ENCODE data around the gene PLCB4. TPM values are rescaled to one million over a fixed set of nuclear protein-coding genes. Genes with fewer than 3 reads are reported as not detected.

The PLCB4 gene
- total RNA-seq, 1 donor from 2014 or later = 19.9 TPM

DNA sequence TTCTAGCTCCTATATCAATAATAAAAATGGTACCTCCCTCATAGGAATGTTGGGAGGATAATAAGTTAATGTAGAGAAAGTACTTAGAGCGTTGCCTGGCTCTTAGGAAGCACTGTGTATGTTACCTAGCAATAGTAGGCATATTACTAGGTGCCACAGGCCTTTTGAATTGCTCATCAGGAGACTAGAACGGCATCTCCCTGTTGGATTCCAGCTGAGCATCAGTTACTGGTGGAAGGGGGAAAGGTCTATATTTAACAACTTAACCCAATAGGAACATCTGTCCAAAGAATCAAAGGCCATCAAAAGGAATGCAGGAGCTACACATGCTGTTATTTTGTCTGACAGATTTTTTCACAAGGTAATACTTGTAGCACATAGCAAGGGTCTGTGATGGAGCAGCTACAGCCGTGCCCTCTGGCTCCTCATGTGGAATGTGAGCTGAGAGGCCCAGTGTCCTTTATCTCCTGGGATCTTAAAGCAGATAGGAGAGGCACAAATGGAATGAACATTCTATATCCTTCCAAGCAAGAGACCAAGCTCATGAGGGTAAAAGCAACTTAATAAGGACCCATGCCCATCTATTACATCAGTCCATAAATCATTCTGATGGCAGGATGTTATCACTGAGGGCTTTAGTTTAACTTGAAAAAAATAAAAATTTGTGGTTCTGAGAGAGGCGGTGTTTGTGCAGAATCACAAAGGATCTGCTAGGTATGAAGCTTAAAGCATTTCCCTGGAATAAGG, 260.6 kb downstream of the PLCB4 start:
- DNase-seq (ENCODE audit: low read depth) = no peak
- TF ChIP-seq, protein P1, sequence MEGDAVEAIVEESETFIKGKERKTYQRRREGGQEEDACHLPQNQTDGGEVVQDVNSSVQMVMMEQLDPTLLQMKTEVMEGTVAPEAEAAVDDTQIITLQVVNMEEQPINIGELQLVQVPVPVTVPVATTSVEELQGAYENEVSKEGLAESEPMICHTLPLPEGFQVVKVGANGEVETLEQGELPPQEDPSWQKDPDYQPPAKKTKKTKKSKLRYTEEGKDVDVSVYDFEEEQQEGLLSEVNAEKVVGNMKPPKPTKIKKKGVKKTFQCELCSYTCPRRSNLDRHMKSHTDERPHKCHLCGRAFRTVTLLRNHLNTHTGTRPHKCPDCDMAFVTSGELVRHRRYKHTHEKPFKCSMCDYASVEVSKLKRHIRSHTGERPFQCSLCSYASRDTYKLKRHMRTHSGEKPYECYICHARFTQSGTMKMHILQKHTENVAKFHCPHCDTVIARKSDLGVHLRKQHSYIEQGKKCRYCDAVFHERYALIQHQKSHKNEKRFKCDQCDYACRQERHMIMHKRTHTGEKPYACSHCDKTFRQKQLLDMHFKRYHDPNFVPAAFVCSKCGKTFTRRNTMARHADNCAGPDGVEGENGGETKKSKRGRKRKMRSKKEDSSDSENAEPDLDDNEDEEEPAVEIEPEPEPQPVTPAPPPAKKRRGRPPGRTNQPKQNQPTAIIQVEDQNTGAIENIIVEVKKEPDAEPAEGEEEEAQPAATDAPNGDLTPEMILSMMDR (IDR thresholded peaks at IDR 0.05; ENCODE audit: insufficient read depth, low read length, poor library complexity, severe bottlenecking) = no peak
- no peaks in the 10 kb centered on the region for H3K27me3 ChIP-seq (ENCODE audit: control insufficient read depth, insufficient read depth, low read length)
- H3K4me3 ChIP-seq (ENCODE audit: low read depth, low read length) = no peak overlapping the region
- no peaks in the 10 kb centered on the region for H3K36me3 ChIP-seq (ENCODE audit: control insufficient read depth, insufficient read depth, low read length)

DNA sequence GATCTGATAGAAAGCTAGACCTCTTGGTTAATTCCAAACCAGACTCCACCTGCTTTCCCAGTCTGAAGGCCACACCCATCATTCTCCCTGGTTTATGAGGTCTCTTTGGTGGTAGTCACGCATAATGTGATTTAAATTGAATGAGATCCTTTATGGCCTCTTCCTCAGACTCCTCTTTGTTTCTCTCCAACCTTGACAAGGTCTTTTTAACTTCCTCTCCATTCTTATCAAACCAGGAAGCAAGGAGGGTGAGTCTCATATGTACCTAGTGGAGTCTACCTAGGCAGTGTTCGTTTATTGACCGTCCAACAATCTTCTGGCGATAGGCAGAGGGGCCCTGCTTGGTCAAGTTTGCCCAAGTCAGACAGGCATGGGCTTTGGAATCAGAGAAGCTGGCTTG, 261.3 kb downstream of the PLCB4 start:
- TF ChIP-seq, protein P1 (IDR thresholded peaks at IDR 0.05; ENCODE audit: insufficient read depth, low read length, poor library complexity, severe bottlenecking) = no peak
- no peaks in the 10 kb centered on the region for H3K27me3 ChIP-seq (ENCODE audit: control insufficient read depth, insufficient read depth, low read length)
- no peak for DNase-seq (ENCODE audit: low read depth)
- no peaks in the 10 kb centered on the region for H3K36me3 ChIP-seq (ENCODE audit: control insufficient read depth, insufficient read depth, low read length)
- no peak overlapping the region for H3K4me3 ChIP-seq (ENCODE audit: low read depth, low read length)

DNA sequence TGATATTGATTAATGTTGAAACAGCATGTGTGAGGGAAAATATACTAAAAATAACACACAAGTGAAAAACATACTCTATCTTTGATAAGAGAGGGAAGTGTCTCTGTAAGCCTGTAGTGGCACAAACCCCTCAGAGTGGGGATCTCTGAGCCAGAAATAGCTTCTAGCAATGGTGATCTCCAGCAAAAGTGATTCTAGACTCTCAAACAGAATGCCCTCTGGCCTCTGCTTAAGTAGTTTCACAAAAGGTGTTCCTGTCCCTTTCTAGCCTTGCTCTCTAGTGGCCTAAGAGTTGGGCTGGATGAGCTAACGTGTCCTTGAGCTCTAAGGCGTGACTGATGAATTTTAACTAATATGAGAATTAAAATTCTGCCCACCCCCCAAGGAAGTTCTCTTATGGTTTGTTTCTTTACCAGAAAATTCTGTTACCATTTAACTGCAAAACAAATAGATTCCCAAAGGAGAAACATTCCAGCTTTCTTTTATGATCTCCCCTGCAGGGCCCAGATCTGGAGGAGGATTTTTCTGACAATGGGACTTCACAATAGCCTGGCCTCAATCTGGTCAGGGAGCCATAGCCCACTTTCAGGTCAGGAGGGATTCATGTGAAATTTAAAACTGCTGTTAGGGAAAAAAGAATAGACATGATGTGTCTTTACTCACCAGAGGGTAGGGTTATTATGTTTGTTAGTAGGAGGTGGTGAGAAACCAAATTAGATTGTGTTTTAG, 263.0 kb downstream of the PLCB4 start:
- Histone ChIP-seq H3K27me3 (ENCODE audit: control insufficient read depth, insufficient read depth, low read length) (no peaks in the 10 kb centered on the region), H3K4me3 (ENCODE audit: low read depth, low read length) (no peak overlapping the region), H3K36me3 (ENCODE audit: control insufficient read depth, insufficient read depth, low read length) (no peaks in the 10 kb centered on the region)
- no peak for DNase-seq (ENCODE audit: low read depth)
- TF ChIP-seq, protein P1 (IDR thresholded peaks at IDR 0.05; ENCODE audit: insufficient read depth, low read length, poor library complexity, severe bottlenecking) = no peak

DNA sequence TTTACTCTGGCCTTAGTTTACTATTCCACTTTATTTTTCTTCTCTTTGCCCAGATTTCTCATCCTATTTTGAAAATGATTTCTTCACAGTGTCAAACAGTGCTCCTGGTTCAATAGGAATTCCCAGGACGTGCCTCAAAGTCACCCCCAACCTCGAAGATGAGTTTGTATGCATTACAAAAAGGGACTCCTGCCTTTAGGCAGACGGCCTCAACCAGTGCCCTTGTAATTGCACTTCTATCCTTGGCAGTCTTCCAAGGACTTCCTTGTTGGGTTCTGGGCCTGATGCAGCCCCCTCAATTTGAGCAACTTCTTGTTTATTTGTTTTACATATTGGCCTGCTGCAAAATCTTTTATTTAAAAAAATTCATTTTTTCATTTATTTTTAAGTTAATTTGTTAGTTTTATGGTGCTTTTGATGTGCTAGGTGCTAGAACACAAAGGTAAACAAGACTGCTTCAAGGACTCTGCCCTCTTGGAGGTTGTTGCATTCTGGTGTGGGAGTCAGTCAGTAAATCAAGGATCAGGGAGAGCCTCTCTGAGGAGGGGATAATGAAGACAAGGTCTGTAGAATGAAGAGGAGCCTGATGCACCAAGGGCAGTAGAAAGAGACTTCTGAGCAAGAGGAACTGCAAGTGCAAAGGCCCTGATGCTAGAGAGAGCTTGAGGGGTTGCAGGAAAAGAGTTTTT, 264.0 kb downstream of the PLCB4 start:
- Histone ChIP-seq H3K27me3 (ENCODE audit: control insufficient read depth, insufficient read depth, low read length) (no peaks in the 10 kb centered on the region), H3K4me3 (ENCODE audit: low read depth, low read length) (no peak overlapping the region), H3K36me3 (ENCODE audit: control insufficient read depth, insufficient read depth, low read length) (no peaks in the 10 kb centered on the region)
- TF ChIP-seq, protein P1 (IDR thresholded peaks at IDR 0.05; ENCODE audit: insufficient read depth, low read length, poor library complexity, severe bottlenecking) = no peak
- DNase-seq (ENCODE audit: low read depth) = no peak

DNA sequence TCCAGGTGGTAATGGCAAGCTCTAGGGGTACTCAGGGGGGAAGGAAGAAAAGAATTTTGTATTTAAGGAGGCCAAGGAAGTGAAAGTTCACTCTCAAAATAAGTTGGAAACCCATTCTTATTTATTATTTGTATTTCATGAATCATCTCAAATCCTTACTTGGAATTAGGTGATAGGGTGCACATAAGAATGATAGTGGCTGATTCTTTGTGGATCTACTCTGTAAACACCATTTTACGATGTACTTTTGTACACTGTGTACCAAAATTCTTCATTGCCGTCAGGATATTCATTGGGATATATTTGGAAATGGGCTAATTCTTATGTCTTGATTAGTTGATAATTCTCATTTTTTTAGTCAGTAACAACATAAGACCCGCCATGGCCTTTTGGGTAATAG, 266.0 kb downstream of the PLCB4 start:
- no peak for DNase-seq (ENCODE audit: low read depth)
- Histone ChIP-seq H3K4me3 (ENCODE audit: low read depth, low read length) (no peak overlapping the region), H3K36me3 (ENCODE audit: control insufficient read depth, insufficient read depth, low read length) (no peaks in the 10 kb centered on the region), H3K27me3 (ENCODE audit: control insufficient read depth, insufficient read depth, low read length) (no peaks in the 10 kb centered on the region)
- TF ChIP-seq, protein P1 (IDR thresholded peaks at IDR 0.05; ENCODE audit: insufficient read depth, low read length, poor library complexity, severe bottlenecking) = no peak

All from kidney epithelial cell (primary cell).